Lower leg skin (tissue), 3 donors: Measurements from ENCODE around the gene CELF2.

Source experiments
- CTCF ChIP-seq, 3 donors: fragments of 450-650 bp; IDR thresholded peaks; one replicate each; pipeline ENCODE4 v1.5.1; 2016; ENCODE audit warnings: antibody characterized with exemption in 3 of 3, mild to moderate bottlenecking in 3 of 3, moderate library complexity in 2 of 3
- POLR2A ChIP-seq, 2 donors: fragments of 450-650 bp; IDR thresholded peaks; one replicate each; pipeline ENCODE4 v1.6.1; 2016 to 2017; ENCODE audit warnings: antibody characterized with exemption in 2 of 2, mild to moderate bottlenecking in 1 of 2, moderate library complexity in 1 of 2

DNA sequence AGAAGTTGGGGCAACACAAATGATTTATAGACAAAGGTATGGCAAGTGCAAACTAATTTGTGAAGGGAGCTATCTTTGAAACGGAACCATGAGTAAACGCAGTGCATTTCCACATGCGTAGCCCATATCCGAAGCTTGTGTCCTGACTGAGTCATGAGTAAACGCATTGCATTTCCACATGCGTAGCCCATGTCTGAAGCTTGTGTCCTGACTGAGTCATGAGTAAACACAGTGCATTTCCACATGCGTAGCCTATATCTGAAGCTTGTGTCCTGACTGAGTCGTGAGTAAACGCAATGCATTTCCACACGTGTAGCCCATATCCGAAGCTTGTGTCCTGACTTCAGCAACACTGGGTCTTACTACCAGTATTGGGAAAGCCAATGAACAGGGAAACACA is 95.0 kb downstream of the CELF2 start:
- TF ChIP-seq CTCF (IDR thresholded peaks at IDR 0.05) (no peak), POLR2A (IDR thresholded peaks at IDR 0.05) (no peak)
